CD14-positive monocyte (primary cell): ENCODE data around the gene ANKRD13D. TPM values are rescaled to one million over a fixed set of nuclear protein-coding genes. Genes with fewer than 3 reads are reported as not detected.
A peak's percentile ranks its signal among the peaks of the same experiment; 100 is the strongest.

Experiments
- DNase-seq, 3 donors: peaks; one replicate each; pipeline ENCODE4 v3.0.0-alpha.2; 2011 to 2022
- H2AFZ ChIP-seq: 2 replicates; pipeline ENCODE4 v1.6.0; 2012; ENCODE audit warnings: mild to moderate bottlenecking, low read depth, low read length, inconsistent platforms; ENCODE audit not compliant: insufficient read depth, poor library complexity, severe bottlenecking
- H3K27ac ChIP-seq, 2 donors: 1 replicate in 1 of 2; 2 replicates in 1 of 2; pipeline ENCODE4 v1.5.1; 2012 to 2013; ENCODE audit warnings: low read length in 2 of 2, control low read depth in 1 of 2, inconsistent platforms in 1 of 2, low read depth in 1 of 2, mild to moderate bottlenecking in 1 of 2
- H3K27me3 ChIP-seq, 2 donors: one replicate each; pipeline versions ENCODE4 v1.6.0 to v1.6.1; 2011 to 2013; ENCODE audit warnings: low read length in 2 of 2; ENCODE audit not compliant: control insufficient read depth in 2 of 2, insufficient read depth in 2 of 2
- H3K36me3 ChIP-seq, 2 donors: replicated peaks in 1 of 2; 1 replicate in 1 of 2; 2 replicates in 1 of 2; pipeline versions ENCODE4 v1.5.1 to v1.6.1; 2012 to 2013; ENCODE audit warnings: low read length in 2 of 2, control low read depth in 1 of 2, inconsistent platforms in 1 of 2, mild to moderate bottlenecking in 1 of 2; ENCODE audit not compliant: insufficient read depth in 2 of 2, control insufficient read depth in 1 of 2
- H3K4me1 ChIP-seq, 2 donors: 1 replicate in 1 of 2; 2 replicates in 1 of 2; pipeline versions ENCODE4 v1.5.1 to v1.6.1; 2012 to 2013; ENCODE audit warnings: low read length in 2 of 2, control low read depth in 1 of 2, inconsistent platforms in 1 of 2, mild to moderate bottlenecking in 1 of 2, moderate library complexity in 1 of 2; ENCODE audit not compliant: insufficient read depth in 2 of 2, control insufficient read depth in 1 of 2
- H3K4me2 ChIP-seq: replicated peaks from 2 replicates; pipeline ENCODE3; 2012; ENCODE audit warnings: low read length, moderate library complexity, mild to moderate bottlenecking; ENCODE audit not compliant: poor library complexity, severe bottlenecking; ENCODE audit errors: extremely low read depth
- H3K4me3 ChIP-seq, 3 experiments: fragments of 200-600 bp in 1 of 3; sonication (generic) in 1 of 3; replicated peaks in 1 of 3; 1 replicate in 2 of 3; 2 replicates in 1 of 3; pipeline ENCODE4 v1.5.1; 2011 to 2013; ENCODE audit warnings: low read length in 3 of 3, mild to moderate bottlenecking in 3 of 3, control low read depth in 2 of 3, low read depth in 2 of 3, inconsistent platforms in 1 of 3, moderate library complexity in 1 of 3
- H3K79me2 ChIP-seq: 2 replicates; pipeline ENCODE4 v1.6.0; 2012; ENCODE audit warnings: mild to moderate bottlenecking, control low read depth, inconsistent platforms, low read length, moderate library complexity; ENCODE audit not compliant: insufficient read depth
- H3K9ac ChIP-seq: 2 replicates; pipeline ENCODE4 v1.6.0; 2017; ENCODE audit warnings: low read length, mild to moderate bottlenecking; ENCODE audit not compliant: insufficient read depth, poor library complexity, severe bottlenecking
- H3K9me3 ChIP-seq, 2 donors: replicated peaks in 1 of 2; 1 replicate in 1 of 2; 2 replicates in 1 of 2; pipeline versions ENCODE4 v1.5.1 to v1.6.1; 2012 to 2013; ENCODE audit warnings: low read length in 2 of 2, control low read depth in 1 of 2; ENCODE audit not compliant: control insufficient read depth in 1 of 2, insufficient read depth in 1 of 2
- H4K20me1 ChIP-seq: 2 replicates; pipeline ENCODE4 v1.6.0; 2012; ENCODE audit warnings: mild to moderate bottlenecking, low read length, control low read depth, moderate library complexity; ENCODE audit not compliant: insufficient read depth
- H3K27ac Mint-ChIP-seq, 7 donors: one replicate each; pipeline ENCODE4 v1.8.0; 2020; ENCODE audit warnings: mild to moderate bottlenecking in 7 of 7, mixed read lengths in 7 of 7, moderate library complexity in 6 of 7, inconsistent platforms in 2 of 7
- H3K27me3 Mint-ChIP-seq, 3 donors: one replicate each; pipeline ENCODE4 v1.8.0; 2021 to 2022; ENCODE audit warnings: low read depth in 3 of 3, mild to moderate bottlenecking in 3 of 3, mixed read lengths in 3 of 3, moderate library complexity in 3 of 3, inconsistent platforms in 1 of 3
- H3K36me3 Mint-ChIP-seq, 2 donors: one replicate each; pipeline ENCODE4 v1.8.0; 2020; ENCODE audit warnings: mixed read lengths in 2 of 2, inconsistent platforms in 1 of 2, mild to moderate bottlenecking in 1 of 2
- H3K4me1 Mint-ChIP-seq: one replicate; pipeline ENCODE4 v1.8.0; 2020; ENCODE audit warnings: mild to moderate bottlenecking, mixed read lengths
- H3K4me3 Mint-ChIP-seq, 2 donors: one replicate each; pipeline ENCODE4 v1.8.0; 2020; ENCODE audit warnings: mild to moderate bottlenecking in 2 of 2, mixed read lengths in 2 of 2, moderate library complexity in 1 of 2
- H3K9me3 Mint-ChIP-seq, 7 donors: one replicate each; pipeline ENCODE4 v1.8.0; 2020 to 2022; ENCODE audit warnings: mixed read lengths in 7 of 7, mild to moderate bottlenecking in 6 of 7, moderate library complexity in 6 of 7, inconsistent platforms in 2 of 7
- CTCF ChIP-seq: fragments of 200-600 bp; IDR thresholded peaks from one replicate; pipeline ENCODE4 v1.8.0; 2022; ENCODE audit warnings: antibody characterized with exemption, mild to moderate bottlenecking
- WGBS: methylation state at CpG from one replicate; pipeline ENCODE4 v1.1.5; 2013; ENCODE audit warnings: missing lambda C conversion rate; ENCODE audit not compliant: insufficient coverage; 5-methylcytosine and 5-hydroxymethylcytosine counted together
- intact Hi-C, 2 donors: fragments of 100-400 bp; cut with micrococcal nuclease; formaldehyde crosslinking; loops; one replicate each; pipeline versions ENCODE4 v1.15.0 to v1.15.1; 2023
- polyA plus RNA-seq, 3 donors: library from polyadenylated mRNA; depleted of rRNA in 1 of 3; unstranded in 2 of 3; stranded (reverse) in 1 of 3; fragments of 300-500 nt in 2 of 3; fragments of >200 nt in 1 of 3; fragmentation: Illumina TruSeq in 2 of 3; gene quantifications; 1 replicate in 2 of 3; 2 replicates in 1 of 3; pipeline ENCODE4 v1.2.3, GENCODE V29; 2012 to 2021

The ANKRD13D gene
- polyA plus RNA-seq, 3 donors, result 9.1 to 389 (median 10.3) TPM

GRCh38 chr11:67311556-67312082 is 22.5 kb downstream of the ANKRD13D start:
- no peak for DNase-seq
- no peak for TF ChIP-seq CTCF
- no peak overlapping the region for H3K4me3 Mint-ChIP-seq
- Histone ChIP-seq H3K9me3 (no peaks in the 10 kb centered on the region), H3K27ac (peak overlapping the region; percentile 16 to 40), H3K36me3 (peaks cover 49 to 50% of the 10 kb centered on the region in 2 donors), H2AFZ (no peak overlapping the region), H4K20me1 (peaks cover 13% of the 10 kb centered on the region), H3K4me3 (no peak overlapping the region), H3K9ac (no peak overlapping the region), H3K4me1 (peaks cover 30 to 33% of the 10 kb centered on the region in 2 donors), H3K27me3 (no peaks in the 10 kb centered on the region), H3K79me2 (no peaks in the 10 kb centered on the region), H3K4me2 (no peak overlapping the region)
- 94% methylated on average over 11 of the region's 15 CpGs for WGBS
- H3K9me3 Mint-ChIP-seq, result no peaks in the 10 kb centered on the region
- H3K4me1 Mint-ChIP-seq, result peaks cover 29% of the 10 kb centered on the region
- H3K27me3 Mint-ChIP-seq, result no peaks in the 10 kb centered on the region
- intact Hi-C loops, result no loop called here
- peak overlapping the region in 5 of 7 donors; percentile 19 to 86 (median 68) for H3K27ac Mint-ChIP-seq
- peaks cover 41 to 52% of the 10 kb centered on the region in 2 donors for H3K36me3 Mint-ChIP-seq

GRCh38 chr11:67312187-67313021 is 23.3 kb downstream of the ANKRD13D start:
- Mint-ChIP-seq H3K27me3 (no peaks in the 10 kb centered on the region), H3K4me1 (peaks cover 32% of the 10 kb centered on the region), H3K9me3 (no peaks in the 10 kb centered on the region), H3K4me3 (peak overlapping the region in 1 of 2 donors; percentile 76), H3K36me3 (peaks cover 34 to 45% of the 10 kb centered on the region in 2 donors), H3K27ac (peak overlapping the region; percentile 56 to 89 (median 86))
- Histone ChIP-seq H3K27me3 (no peaks in the 10 kb centered on the region), H3K9ac (no peak overlapping the region), H3K79me2 (no peaks in the 10 kb centered on the region), H3K27ac (peak overlapping the region; percentile 16 to 40), H3K36me3 (peaks cover 42 to 44% of the 10 kb centered on the region in 2 donors), H3K4me1 (peaks cover 36 to 40% of the 10 kb centered on the region in 2 donors), H3K4me3 (peak overlapping the region in 1 of 3 experiments; percentile 6), H3K4me2 (peak overlapping the region; percentile 14), H2AFZ (no peak overlapping the region), H4K20me1 (peaks cover 10% of the 10 kb centered on the region), H3K9me3 (no peaks in the 10 kb centered on the region)
- 70% methylated on average over 14 of the region's 22 CpGs for WGBS
- peak; percentile 42 to 73 (median 59) for DNase-seq
- intact Hi-C loops, result no loop called here
- TF ChIP-seq CTCF, result no peak
